ENCODE results near the gene FTSJ3.
"Not testable (repeated sequence)": the region's sequence is repeated elsewhere in the genome, so short reads cannot be mapped to it uniquely, and the experiment has no call there.

The FTSJ3 gene, protein sequence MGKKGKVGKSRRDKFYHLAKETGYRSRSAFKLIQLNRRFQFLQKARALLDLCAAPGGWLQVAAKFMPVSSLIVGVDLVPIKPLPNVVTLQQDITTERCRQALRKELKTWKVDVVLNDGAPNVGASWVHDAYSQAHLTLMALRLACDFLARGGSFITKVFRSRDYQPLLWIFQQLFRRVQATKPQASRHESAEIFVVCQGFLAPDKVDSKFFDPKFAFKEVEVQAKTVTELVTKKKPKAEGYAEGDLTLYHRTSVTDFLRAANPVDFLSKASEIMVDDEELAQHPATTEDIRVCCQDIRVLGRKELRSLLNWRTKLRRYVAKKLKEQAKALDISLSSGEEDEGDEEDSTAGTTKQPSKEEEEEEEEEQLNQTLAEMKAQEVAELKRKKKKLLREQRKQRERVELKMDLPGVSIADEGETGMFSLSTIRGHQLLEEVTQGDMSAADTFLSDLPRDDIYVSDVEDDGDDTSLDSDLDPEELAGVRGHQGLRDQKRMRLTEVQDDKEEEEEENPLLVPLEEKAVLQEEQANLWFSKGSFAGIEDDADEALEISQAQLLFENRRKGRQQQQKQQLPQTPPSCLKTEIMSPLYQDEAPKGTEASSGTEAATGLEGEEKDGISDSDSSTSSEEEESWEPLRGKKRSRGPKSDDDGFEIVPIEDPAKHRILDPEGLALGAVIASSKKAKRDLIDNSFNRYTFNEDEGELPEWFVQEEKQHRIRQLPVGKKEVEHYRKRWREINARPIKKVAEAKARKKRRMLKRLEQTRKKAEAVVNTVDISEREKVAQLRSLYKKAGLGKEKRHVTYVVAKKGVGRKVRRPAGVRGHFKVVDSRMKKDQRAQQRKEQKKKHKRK

DNA sequence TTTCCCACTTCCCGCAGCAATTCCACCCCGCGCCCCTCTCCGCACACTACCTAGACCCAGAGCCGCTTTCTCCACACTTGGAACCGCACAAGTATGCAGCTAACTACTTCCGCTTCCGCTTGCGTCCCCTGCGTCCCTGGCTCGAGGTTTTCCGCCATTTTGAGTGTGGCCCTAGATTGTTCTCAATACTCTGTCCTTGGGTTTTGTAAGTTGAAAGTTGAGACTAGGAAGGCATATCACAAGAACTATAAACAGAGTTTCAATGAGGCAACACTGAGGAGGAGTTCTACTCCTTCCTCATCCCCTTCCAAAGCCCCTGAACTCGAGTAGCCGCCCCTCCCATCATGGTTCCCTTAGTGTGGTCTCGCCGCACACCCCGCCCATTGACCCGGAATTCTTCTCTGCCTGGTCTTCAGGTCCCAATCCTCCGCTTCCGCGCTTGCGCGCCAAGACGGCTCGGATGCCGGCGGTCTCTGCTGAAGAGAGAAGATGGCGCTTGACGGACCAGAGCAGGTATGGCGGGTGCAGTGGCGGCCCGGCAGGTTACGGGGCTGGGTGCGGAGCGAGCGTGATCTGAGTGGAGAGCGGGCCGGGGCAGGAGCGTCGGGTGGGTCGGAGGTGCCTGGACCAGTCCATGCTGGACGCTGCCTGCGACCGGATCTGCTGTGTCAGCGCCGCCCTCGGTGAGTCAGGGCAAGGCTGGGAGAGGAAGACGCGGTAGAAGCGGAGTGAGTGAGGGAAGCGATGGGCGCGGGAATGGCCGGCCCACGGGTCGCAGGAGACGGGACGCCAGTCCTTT is at the start of gene FTSJ3, which contains the start of gene PSMC5:
Gene FTSJ3, minus strand, starts transcription at position 662 of the 799 bp plus-strand sequence. CDS start 761 bp downstream, outside the sequence.
Gene PSMC5, plus strand, starts transcription at position 430 of the 799 bp plus-strand sequence. Its CDS starts 60 bp downstream, at position 490.
- DNase-seq = peak; percentile 92 to 96

DNA sequence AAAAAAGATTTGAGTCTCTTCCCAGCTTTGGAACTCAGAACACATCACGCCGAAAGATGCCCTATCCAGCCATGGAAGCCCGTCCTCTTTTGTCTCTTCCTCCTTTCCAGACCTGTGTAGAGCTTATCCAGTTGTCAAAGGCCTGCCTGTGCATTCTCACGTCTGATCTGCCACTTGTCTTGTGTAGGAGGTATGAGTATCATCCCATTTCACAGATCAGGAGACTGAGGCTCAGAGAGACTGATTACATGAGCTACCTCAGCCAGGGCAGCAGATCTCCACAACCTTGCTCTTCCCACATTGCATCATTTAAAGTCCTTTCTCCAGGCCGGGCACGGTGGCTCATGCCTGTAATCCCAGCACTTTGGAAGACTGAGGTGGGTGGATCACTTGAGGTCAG is 47.2 kb upstream of the FTSJ3 start:
- DNase-seq = not testable (repeated sequence)

DNA sequence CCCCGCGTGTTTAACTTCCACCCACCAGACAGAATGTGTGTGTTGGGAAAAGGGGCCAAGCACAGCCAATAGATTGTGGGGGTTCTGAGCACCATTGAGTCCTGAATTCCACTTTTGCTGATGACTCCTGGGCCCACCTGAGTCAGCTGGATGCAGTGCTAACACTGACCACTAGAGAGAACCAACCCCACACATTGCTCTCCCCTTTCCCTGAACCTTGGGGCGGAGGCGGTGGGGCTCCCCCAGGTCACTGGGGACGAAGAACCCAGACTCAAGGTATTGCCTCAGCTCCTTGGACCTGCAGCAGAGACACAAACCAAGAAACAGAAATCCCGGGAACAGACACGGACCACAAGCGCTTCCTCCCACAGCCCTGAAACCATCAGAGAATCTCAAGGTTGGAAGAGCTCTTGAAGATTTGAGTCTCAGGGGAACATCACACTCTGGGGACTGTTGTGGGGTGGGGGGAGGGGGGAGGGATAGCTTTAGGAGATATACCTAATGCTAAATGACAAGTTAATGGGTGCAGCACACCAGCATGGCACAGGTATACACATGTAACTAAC is 46.7 kb upstream of the FTSJ3 start:
- not testable (repeated sequence) for DNase-seq

DNA sequence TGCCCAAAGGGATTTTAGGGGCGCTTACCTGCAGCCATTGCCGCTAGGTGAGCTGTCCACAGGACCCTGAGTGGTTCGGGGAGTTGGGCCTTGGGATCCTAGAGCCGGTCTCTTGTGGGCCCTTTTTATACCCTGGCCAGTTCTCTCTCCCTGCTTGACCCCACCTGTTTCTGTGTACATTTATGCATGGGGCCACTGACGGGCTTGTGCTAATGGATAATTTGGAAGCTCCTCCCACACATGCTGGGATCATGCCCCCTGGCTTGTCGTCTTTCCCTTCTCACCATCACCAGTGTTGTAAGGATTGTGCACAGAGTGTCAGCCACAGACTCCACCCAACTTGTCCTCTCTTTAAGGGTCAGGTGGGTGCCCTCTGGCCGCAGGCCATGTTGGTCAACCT is 46.1 kb upstream of the FTSJ3 start, which contains the start of gene CSH2:
Gene CSH2, minus strand, starts transcription at position 101 of the 400 bp plus-strand sequence. Its CDS starts 63 bp downstream, at position 38.
- not testable (repeated sequence) for DNase-seq

DNA sequence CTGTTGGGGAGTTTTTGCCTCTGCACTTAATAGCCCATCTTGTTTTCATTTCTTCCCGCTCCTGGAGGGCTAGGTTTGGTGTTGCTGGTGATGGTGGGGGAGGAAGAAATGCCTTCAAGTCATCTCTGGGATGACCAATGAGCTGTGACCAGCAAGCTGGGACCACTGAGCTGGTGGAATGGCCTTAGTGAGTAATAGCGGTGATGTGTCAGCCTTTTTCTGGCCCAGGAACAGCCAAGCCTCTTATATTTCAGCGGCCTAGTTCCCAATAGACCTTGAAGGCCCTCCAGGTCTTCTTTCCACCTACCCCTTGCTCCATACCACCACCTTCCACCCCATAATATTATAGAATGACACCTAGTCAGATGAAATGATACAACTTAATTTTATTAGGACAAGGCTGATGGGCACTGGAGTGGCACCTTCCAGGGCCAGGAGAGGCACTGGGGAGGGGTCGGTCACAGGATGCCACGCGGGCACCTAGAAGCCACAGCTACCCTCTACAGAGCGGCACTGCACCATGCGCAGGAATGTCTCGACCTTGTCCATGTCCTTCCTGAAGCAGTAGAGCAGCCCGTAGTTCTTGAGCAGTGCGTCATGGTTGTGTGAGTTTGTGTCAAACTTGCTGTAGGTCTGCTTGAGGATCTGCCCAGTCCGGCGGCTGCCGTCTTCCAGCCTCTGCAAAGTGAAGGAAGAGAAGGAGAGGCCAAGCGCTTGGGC is 44.3 kb upstream of the FTSJ3 start:
- not testable (repeated sequence) for DNase-seq

DNA sequence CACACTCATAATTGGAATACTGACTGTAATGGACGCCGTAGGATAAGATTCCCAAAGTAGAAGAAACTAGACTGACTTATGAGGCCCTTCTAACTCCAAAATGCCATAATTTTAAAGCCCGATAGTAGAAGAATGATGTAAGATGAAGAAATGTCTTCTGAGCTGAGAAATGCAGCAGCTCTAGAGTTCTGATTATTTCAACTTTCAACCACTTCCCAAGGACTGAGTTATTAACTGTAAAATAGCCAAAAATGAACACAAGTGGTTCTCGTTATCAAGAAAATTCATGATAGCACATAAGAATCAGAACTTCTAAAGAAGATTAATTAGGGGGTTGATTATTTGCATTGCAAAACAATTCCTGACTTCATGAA is 42.8 kb upstream of the FTSJ3 start:
- DNase-seq = not testable (repeated sequence)

DNA sequence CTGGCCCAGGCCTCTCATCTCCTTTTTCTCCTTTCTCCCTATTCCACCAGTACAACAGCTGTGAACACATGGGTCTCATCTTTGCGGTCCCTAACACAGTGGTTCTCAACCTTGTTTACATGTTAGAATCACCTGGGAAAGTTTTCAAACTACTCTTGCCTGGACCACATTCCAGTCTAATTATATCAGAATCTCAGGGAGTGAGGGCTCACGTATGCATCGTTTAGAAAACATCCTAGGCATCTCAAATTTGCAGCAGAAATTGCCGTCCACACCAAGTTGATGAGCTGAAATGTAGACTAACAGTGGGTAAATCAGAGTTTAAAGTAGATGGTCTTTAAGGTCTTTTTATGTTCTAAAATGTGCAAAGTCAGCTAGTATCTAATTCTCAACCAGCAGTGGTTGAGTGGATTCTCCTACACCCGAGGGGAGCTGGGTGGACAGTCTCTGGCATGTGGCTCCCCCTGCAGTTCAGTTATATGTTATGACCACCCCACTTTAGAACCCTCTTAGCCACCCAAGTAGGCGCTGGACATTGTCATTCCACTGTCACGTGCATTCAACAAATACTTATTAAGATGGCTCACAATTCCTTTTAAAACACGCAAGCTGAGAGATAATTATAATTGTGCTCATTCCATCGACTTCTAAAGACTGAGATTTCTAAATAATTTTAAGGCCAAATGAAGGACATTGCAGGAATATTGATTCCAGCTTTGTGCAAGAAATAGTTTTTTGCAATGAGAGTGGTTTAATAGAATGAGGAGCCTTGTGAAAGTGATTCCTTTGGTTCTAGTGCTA is 42.2 kb upstream of the FTSJ3 start:
- DNase-seq = not testable (repeated sequence)

DNA sequence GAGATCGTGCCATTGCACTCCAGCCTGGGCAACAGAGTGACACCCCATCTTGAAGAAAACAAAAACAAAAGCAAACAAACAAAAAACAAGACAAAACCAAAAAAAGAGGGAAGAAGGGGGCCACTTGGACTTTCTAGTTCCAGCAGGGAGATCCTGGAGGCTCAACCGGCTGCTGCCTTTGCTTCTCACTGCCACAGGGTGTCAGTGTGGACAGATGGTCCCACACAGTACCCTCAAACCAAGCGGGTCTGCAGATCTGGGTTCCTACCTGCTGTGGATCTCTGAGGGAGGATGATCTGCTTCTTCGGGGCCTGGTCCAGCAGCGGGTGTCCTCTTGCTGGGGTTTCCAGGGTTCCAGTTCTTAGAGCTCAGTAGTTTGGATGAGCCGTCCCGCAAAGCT is 39.2 kb upstream of the FTSJ3 start:
- DNase-seq = not testable (repeated sequence)

DNA sequence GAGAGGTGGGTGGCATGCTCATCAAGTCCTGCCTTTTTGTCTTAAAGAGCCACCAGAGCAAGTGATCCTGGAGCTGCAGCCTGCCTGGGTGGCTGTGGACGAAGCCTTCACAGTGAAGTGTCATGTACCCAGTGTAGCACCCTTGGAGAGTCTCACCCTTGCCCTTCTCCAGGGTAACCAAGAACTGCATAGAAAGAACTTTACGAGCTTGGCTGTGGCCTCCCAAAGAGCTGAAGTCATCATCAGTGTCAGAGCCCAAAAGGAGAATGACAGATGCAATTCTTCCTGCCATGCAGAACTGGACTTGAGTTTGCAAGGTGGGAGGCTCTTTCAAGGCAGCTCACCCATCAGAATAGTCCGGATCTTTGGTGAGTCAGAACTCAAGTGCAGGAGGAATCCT is 31.8 kb upstream of the FTSJ3 start:
- no peak for DNase-seq

DNA sequence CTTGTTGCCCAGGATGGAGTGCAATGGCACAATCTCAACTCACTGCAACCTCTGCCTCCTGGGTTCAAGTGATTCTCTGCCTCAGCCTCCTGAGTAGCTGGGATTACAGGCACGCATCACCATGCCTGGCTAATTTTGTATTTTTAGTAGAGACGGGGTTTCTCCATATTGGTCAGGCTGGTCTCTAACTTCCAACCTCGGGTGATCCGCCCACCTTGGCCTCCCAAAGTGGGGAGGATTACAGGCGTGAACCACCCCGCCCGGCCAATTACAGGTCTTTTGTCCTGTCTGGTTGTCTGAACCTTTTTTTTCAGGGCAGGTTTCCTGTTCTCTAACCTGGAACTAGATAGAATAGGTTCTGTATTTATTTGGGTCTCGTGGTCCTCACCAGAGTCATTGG is 29.0 kb upstream of the FTSJ3 start:
- not testable (repeated sequence) for DNase-seq

DNA sequence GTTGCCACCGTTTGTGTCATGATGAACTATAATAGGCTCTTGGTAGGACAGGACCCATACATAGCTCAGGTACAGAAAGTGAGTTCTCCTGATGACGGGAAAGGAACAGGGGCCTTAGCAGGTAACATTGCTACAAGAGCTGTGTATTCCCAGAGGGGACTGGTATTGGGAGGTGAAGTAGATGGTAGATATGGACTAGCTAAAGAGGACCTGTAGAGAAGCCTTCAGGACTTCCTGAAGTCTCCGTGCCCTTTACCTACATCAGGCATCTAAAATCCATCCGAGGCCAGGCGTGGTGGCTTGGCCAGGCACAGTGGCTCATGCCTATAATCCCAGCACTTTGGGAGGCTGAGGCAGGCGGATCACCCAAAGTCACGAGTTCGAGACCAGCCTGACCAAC is 27.7 kb upstream of the FTSJ3 start:
- no peak for DNase-seq

DNA sequence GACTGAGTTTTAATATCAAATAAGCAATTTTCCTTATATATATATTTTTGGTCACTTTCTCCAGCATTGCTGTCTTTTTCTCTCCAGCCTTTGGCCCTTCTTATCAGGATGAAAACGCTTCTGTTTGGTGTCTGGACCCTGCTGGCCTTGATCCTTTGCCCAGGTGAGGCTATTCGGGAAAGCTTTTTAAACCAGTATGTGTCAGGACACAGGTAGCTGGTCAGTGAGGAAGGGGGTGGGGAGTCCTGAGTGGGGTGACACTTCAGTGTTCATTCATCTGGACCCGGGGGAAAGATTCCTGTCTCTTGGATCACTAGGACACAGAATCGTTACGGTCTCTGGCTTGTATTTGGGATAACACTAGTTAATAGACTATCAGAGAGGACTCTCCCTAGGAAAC is 27.2 kb upstream of the FTSJ3 start:
- DNase-seq = no peak

DNA sequence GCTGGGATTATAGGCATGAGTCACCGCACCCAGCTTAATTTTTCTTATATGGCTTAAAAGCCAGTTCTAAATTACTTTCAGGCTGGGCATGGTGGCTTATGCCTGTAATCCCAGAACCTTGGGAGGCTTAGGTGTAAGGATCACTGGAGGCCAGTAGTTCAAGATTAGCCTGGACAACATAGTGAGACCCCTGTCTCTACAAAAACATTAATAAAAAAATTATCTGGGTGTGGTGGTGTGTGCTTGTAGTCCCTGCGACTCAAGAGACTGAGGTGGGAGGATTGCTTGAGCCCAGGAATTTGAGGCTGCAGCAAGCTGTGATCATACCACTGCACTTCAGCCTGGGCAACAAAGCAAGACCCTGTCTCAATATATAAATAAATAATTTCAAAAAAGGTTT is 25.8 kb upstream of the FTSJ3 start:
- no peak for DNase-seq

DNA sequence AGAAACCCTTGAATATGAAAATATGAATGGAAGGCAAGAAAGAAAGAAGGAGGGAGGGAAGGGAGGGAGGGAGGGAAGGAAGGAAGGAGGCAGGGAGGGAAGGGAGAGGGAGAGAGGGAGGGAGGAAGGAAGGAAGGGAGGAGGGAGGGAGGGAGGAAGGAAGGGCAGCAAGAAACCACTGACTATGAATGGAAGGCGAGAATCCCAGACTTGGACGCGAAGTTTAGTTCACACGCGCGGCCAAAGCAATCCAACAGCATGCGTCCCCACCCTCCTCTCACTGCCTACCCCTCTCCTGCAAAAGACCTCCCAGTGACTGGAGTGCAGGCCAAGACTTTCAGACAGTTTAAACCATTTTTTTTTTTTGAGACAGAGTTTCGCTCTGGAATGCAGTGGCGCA is 22.9 kb upstream of the FTSJ3 start:
- DNase-seq = no peak

DNA sequence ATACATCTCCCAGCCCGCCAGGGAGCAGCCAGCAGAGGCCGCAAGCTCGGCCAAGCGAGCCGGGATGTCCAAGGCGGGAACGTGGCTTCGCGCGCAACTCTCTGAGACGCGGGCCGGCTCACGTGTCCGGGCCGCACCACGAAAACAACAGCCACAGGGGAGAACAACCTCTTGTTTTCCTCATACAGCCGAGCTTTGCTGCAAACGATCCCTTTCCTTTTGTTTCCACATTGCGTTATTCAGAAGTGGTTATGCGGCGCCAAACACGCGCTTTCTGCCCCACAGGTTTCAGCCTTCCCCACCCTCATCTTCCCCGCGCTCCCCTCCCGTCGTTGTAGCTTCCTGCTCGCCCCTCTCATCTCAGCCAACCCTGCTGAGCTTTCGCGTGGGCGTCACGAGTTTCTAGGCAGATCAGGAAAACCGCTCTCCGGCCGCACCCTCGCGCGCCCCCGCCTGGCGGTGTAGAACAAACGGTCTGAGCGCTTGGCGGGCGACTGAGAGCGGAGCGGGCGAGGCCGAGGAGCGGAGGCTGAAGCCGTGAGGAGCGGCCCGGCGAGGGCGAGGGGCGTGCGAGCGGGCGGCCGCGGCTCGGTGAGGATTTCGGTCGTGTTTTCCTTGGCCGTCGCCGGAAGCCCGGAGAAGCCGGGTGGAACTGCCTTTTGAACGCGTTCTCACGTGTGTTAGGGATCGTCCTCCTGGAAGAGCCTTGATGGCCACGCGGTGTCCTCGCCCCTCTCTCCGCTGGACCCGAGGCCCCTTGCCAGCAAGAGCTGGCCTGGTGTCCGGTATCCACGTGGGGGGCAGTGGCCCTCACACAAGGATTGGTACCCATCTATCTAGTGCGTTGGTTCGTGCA is 21.6 kb upstream of the FTSJ3 start:
- peak; percentile 68 to 90 for DNase-seq

DNA sequence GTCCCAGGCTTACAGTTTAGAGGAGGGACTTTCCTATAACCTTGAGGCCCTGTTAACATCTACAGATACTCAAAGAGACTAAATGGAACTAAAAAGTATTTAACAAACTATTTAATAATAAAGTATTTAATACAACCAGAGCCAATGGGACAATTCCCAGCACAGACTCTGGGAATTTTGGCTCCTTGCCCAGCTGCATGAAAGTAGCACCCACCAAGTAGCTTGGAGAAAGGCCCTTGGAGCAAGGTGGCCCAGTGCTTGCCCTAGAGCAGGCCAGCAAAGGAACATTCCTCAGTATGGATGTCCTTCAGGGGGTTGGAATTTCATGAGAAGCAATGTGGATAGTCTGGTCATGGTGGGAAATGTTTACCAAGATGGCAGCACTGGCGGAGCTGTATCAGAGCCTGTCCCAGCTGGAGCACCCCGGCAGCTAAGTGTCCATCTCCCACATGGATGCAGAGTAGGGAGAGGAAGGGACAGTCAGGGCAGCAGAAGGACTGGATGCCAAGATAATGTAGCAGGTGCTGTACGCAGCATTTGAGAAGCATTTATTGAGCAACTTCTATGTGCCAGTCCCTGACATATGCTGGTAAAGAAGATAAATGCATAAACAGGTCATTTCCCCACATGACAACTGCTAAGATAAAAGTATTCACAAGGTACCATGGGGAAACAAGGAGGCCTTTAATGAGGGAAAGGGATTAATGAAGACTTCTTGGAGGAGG is 20.2 kb upstream of the FTSJ3 start:
- no peak for DNase-seq

DNA sequence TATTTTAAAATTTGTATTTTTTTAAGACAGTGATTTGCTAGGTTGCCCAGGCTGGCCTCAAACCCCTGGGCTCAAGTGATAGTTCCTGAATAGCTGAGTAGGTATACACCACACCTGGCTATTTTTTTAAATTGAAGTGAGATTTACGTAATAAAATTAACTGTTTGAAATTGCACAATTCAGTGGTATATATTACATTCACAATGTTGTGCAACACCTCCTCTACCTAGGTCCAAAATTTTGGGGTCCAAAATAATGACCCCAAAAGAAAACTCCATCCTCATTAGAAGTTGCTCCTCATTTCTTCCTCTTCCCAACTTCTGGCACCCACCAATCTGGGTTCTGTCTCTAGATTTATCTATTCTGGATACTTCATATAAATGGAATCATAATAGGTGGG is 18.0 kb upstream of the FTSJ3 start:
- DNase-seq = no peak

DNA sequence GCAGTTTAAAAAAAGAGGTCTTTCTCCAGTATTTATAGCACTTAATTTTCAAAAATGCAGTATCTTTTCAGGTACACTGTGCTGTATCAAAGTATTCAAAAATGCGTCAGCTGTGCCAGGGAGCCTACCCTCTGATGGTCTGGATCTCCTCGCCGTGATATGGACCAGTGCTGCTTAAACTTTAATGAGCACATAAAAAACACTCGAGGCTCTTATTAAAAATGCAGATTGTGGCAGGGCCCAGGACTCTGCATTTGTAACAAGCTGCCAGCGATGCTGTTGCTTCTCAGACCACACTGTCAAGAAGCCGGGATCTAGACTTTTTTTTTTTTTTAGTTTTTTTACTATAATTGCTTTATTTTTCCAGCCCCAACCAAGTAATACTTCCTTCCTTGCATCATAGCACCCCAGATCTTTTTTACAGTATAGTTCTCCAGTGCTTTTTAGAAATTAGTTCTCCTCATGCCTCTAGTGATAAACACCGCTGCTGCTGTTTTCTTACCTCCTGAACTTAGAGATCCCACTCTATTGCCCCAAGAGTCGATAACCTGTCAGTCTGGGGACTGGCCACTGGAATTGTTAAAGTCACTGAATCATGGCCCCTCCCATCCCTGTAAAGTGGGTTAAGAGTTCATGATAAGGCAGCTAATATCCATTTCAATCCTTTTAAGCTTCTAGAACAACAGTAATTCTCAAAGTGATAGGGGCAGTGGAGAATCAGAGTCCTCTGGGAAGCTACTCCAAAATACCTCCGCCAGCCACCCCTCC is 16.6 kb upstream of the FTSJ3 start:
- no peak for DNase-seq

Data from bone marrow (tissue), 2 donors.